Osteocyte (in vitro differentiated cells): ENCODE measurements around the gene IL4. TPM values are rescaled to one million over a fixed set of nuclear protein-coding genes. Genes with fewer than 3 reads are reported as not detected.

Source experiments
- DNase-seq: peaks from one replicate; pipeline ENCODE4 v3.0.0; 2021; ENCODE audit warnings: mixed read lengths; ENCODE audit not compliant: unreplicated experiment; ENCODE audit errors: extremely low spot score
- H3K27ac Mint-ChIP-seq: one replicate; pipeline ENCODE4 v1.8.0; 2021; ENCODE audit warnings: mild to moderate bottlenecking, mixed read lengths; ENCODE audit not compliant: unreplicated experiment
- H3K27me3 Mint-ChIP-seq: one replicate; pipeline ENCODE4 v1.8.0; 2021; ENCODE audit warnings: mixed read lengths; ENCODE audit not compliant: unreplicated experiment
- H3K36me3 Mint-ChIP-seq: one replicate; pipeline ENCODE4 v1.8.0; 2021; ENCODE audit warnings: mixed read lengths; ENCODE audit not compliant: unreplicated experiment
- H3K4me1 Mint-ChIP-seq: one replicate; pipeline ENCODE4 v1.8.0; 2021; ENCODE audit warnings: mixed read lengths; ENCODE audit not compliant: unreplicated experiment
- H3K4me3 Mint-ChIP-seq: one replicate; pipeline ENCODE4 v1.8.0; 2021; ENCODE audit warnings: mild to moderate bottlenecking, moderate library complexity, mixed read lengths; ENCODE audit not compliant: unreplicated experiment
- H3K9me3 Mint-ChIP-seq: one replicate; pipeline ENCODE4 v1.8.0; 2021; ENCODE audit warnings: mixed read lengths; ENCODE audit not compliant: unreplicated experiment
- total RNA-seq: library from RNA; stranded (reverse); gene quantifications from 2 replicates; pipeline ENCODE4 v1.2.1, GENCODE V29; 2021
- TF ChIP-seq, protein P1 (sequence below): fragments of 200-600 bp; sonication (generic); IDR thresholded peaks from 2 replicates; pipeline ENCODE4 v1.5.0; 2021; ENCODE audit warnings: antibody characterized with exemption, mild to moderate bottlenecking, moderate library complexity

IL4 gene
- total RNA-seq, 1 donor from 2014 or later = not detected

GRCh38 chr5:132665574-132666080 lies 8.2 kb upstream of the IL4 start:
- Mint-ChIP-seq H3K4me1 (peaks cover 4% of the 10 kb centered on the region), H3K4me3 (no peak overlapping the region), H3K36me3 (no peaks in the 10 kb centered on the region), H3K9me3 (no peaks in the 10 kb centered on the region), H3K27ac (no peak overlapping the region), H3K27me3 (no peaks in the 10 kb centered on the region)
- TF ChIP-seq, protein P1, sequence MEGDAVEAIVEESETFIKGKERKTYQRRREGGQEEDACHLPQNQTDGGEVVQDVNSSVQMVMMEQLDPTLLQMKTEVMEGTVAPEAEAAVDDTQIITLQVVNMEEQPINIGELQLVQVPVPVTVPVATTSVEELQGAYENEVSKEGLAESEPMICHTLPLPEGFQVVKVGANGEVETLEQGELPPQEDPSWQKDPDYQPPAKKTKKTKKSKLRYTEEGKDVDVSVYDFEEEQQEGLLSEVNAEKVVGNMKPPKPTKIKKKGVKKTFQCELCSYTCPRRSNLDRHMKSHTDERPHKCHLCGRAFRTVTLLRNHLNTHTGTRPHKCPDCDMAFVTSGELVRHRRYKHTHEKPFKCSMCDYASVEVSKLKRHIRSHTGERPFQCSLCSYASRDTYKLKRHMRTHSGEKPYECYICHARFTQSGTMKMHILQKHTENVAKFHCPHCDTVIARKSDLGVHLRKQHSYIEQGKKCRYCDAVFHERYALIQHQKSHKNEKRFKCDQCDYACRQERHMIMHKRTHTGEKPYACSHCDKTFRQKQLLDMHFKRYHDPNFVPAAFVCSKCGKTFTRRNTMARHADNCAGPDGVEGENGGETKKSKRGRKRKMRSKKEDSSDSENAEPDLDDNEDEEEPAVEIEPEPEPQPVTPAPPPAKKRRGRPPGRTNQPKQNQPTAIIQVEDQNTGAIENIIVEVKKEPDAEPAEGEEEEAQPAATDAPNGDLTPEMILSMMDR = no peak
- no peak for DNase-seq

GRCh38 chr5:132666310-132667123 lies 7.3 kb upstream of the IL4 start:
- H3K36me3 Mint-ChIP-seq = no peaks in the 10 kb centered on the region

GRCh38 chr5:132667309-132667708 lies 6.5 kb upstream of the IL4 start:
- TF ChIP-seq, protein P1 = no peak
- H3K27me3 Mint-ChIP-seq = no peaks in the 10 kb centered on the region
- DNase-seq = no peak
- H3K4me1 Mint-ChIP-seq = no peaks in the 10 kb centered on the region
- no peaks in the 10 kb centered on the region for H3K9me3 Mint-ChIP-seq
- no peak overlapping the region for H3K27ac Mint-ChIP-seq
- H3K4me3 Mint-ChIP-seq = no peak overlapping the region
- no peaks in the 10 kb centered on the region for H3K36me3 Mint-ChIP-seq

More at GRCh38 chr5:132666310-132667123, 7.3 kb upstream of the IL4 start:
- TF ChIP-seq, protein P1 = no peak
- H3K9me3 Mint-ChIP-seq = no peaks in the 10 kb centered on the region
- no peak for DNase-seq
- no peaks in the 10 kb centered on the region for H3K27me3 Mint-ChIP-seq
- no peak overlapping the region for H3K4me3 Mint-ChIP-seq
- no peaks in the 10 kb centered on the region for H3K4me1 Mint-ChIP-seq
- no peak overlapping the region for H3K27ac Mint-ChIP-seq

GRCh38 chr5:132667761-132668705 lies 5.8 kb upstream of the IL4 start:
- DNase-seq = no peak
- H3K27ac Mint-ChIP-seq = no peak overlapping the region
- H3K27me3 Mint-ChIP-seq = no peaks in the 10 kb centered on the region
- H3K4me3 Mint-ChIP-seq = no peak overlapping the region
- H3K9me3 Mint-ChIP-seq = no peaks in the 10 kb centered on the region
- H3K4me1 Mint-ChIP-seq = no peaks in the 10 kb centered on the region
- no peaks in the 10 kb centered on the region for H3K36me3 Mint-ChIP-seq
- TF ChIP-seq, protein P1 = no peak
